ENCODE measurements around the gene MYRIP. TPM values are rescaled to one million over a fixed set of nuclear protein-coding genes. Genes with fewer than 3 reads are reported as not detected.

MYRIP gene
- total RNA-seq, 4 donors from 2014 or later: 1.4 to 4.4 (median 2.8) TPM

- H3K27me3 ChIP-seq: peaks cover 3% of the 10 kb centered on the region
- 95% methylated on average over 1 of the region's 1 CpG for WGBS
- TF ChIP-seq POLR2AphosphoS5 (IDR thresholded peaks at IDR 0.05): no peak
- no peak for TF ChIP-seq EP300 (IDR thresholded peaks at IDR 0.05)
- TF ChIP-seq, protein P1, sequence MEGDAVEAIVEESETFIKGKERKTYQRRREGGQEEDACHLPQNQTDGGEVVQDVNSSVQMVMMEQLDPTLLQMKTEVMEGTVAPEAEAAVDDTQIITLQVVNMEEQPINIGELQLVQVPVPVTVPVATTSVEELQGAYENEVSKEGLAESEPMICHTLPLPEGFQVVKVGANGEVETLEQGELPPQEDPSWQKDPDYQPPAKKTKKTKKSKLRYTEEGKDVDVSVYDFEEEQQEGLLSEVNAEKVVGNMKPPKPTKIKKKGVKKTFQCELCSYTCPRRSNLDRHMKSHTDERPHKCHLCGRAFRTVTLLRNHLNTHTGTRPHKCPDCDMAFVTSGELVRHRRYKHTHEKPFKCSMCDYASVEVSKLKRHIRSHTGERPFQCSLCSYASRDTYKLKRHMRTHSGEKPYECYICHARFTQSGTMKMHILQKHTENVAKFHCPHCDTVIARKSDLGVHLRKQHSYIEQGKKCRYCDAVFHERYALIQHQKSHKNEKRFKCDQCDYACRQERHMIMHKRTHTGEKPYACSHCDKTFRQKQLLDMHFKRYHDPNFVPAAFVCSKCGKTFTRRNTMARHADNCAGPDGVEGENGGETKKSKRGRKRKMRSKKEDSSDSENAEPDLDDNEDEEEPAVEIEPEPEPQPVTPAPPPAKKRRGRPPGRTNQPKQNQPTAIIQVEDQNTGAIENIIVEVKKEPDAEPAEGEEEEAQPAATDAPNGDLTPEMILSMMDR (IDR thresholded peaks at IDR 0.05): no peak
- no peak for TF ChIP-seq POLR2A (IDR thresholded peaks at IDR 0.05)
Measured at GRCh38 chr3:39882111-39882510, 72.7 kb downstream of the MYRIP start.

DNA sequence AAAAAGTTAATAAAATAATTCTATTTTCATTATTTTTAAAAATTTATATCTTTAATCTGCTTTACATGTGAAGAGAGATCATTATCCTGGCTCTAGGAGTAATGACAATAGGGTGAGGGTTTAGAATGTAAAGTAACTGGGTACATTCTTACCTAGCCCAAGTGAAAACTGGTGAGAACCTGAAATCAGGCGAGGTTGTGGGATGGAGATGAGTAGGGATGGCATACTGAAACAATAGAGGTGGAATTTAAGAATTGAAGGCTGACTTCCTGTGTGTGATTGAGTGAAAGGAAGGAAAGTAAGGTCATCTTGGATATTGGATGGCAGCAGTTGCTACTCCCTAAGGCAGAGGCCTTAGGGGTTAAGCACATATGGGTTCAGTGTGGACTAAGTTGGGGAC lies 82.7 kb downstream of the MYRIP start:
- DNase-seq (ENCODE audit: low spot score in 2 of 2): no peak
- no peaks in the 10 kb centered on the region for H3K36me3 ChIP-seq
- no peaks in the 10 kb centered on the region for H3K9me3 ChIP-seq
- no peak overlapping the region for H3K27ac ChIP-seq
- H3K27me3 ChIP-seq: no peaks in the 10 kb centered on the region
- 77% methylated on average over 1 of the region's 1 CpG for WGBS
- H3K4me3 ChIP-seq: no peak overlapping the region
- H3K4me1 ChIP-seq: no peaks in the 10 kb centered on the region
- TF ChIP-seq, protein P1 (IDR thresholded peaks at IDR 0.05): no peak
- TF ChIP-seq POLR2AphosphoS5 (IDR thresholded peaks at IDR 0.05) (no peak), EP300 (IDR thresholded peaks at IDR 0.05) (no peak), POLR2A (IDR thresholded peaks at IDR 0.05) (no peak)

More at GRCh38 chr3:39882111-39882510, 72.7 kb downstream of the MYRIP start:
- Histone ChIP-seq H3K27ac (no peak overlapping the region), H3K4me3 (no peak overlapping the region), H3K9me3 (no peaks in the 10 kb centered on the region), H3K4me1 (no peaks in the 10 kb centered on the region), H3K36me3 (no peaks in the 10 kb centered on the region)
- no peak for DNase-seq (ENCODE audit: low spot score in 2 of 2)

GRCh38 chr3:39896184-39896583 lies 86.8 kb downstream of the MYRIP start:
- Histone ChIP-seq H3K9me3 (no peaks in the 10 kb centered on the region), H3K27me3 (no peaks in the 10 kb centered on the region), H3K4me3 (no peak overlapping the region), H3K27ac (no peak overlapping the region), H3K36me3 (no peaks in the 10 kb centered on the region), H3K4me1 (no peaks in the 10 kb centered on the region)
- DNase-seq (ENCODE audit: low spot score in 2 of 2): no peak
- WGBS: 90% methylated on average over 2 of the region's 2 CpGs
- TF ChIP-seq EP300 (IDR thresholded peaks at IDR 0.05): no peak
- TF ChIP-seq POLR2AphosphoS5 (IDR thresholded peaks at IDR 0.05): no peak
- TF ChIP-seq POLR2A (IDR thresholded peaks at IDR 0.05): no peak
- TF ChIP-seq, protein P1 (IDR thresholded peaks at IDR 0.05): no peak

- Histone ChIP-seq H3K4me1 (no peaks in the 10 kb centered on the region), H3K4me3 (no peak overlapping the region), H3K27me3 (no peaks in the 10 kb centered on the region), H3K27ac (no peak overlapping the region), H3K9me3 (no peaks in the 10 kb centered on the region), H3K36me3 (no peaks in the 10 kb centered on the region)
- TF ChIP-seq POLR2A (IDR thresholded peaks at IDR 0.05): no peak
- TF ChIP-seq, protein P1 (IDR thresholded peaks at IDR 0.05): no peak
- TF ChIP-seq POLR2AphosphoS5 (IDR thresholded peaks at IDR 0.05): no peak
- TF ChIP-seq EP300 (IDR thresholded peaks at IDR 0.05): no peak
- DNase-seq (ENCODE audit: low spot score in 2 of 2): no peak
- WGBS: 92% methylated on average over 4 of the region's 4 CpGs
Measured at GRCh38 chr3:39900462-39901002, 91.1 kb downstream of the MYRIP start.

DNA sequence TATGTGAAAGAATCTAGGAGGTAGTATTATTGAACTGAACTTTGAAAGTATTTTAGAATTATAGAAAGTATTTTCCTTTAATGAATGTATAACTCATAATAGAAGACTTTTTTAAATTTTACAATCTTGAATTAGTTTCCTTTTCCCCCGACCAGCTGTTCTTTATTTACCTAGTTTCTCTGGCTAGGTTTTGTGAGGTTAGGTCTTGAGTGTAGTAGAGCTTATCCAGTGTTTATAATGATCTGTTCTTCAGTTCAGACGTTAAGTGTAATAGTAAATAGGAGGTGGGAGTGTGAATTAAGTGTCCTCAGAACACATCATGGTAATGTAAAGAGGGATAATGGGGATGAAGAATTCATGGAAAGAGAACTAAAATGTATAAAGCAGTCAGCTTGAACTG lies 93.8 kb downstream of the MYRIP start:
- H3K36me3 ChIP-seq: no peaks in the 10 kb centered on the region
- H3K27me3 ChIP-seq: no peaks in the 10 kb centered on the region
- no peak overlapping the region for H3K27ac ChIP-seq
- no peaks in the 10 kb centered on the region for H3K4me1 ChIP-seq
- 52% methylated on average over 2 of the region's 2 CpGs for WGBS
- H3K9me3 ChIP-seq: no peaks in the 10 kb centered on the region
- no peak overlapping the region for H3K4me3 ChIP-seq
- no peak for DNase-seq (ENCODE audit: low spot score in 2 of 2)
- no peak for TF ChIP-seq EP300 (IDR thresholded peaks at IDR 0.05)
- TF ChIP-seq, protein P1 (IDR thresholded peaks at IDR 0.05): no peak

Measured in suprapubic skin (tissue), 4 donors.